H1 (cell line): ENCODE data around the gene UTP14A.

Experiments used
- CTCF ChIP-seq, 3 experiments: IDR thresholded peaks; 1 replicate in 2 of 3; 2 replicates in 1 of 3; pipeline versions ENCODE4 v1.5.1 to v1.6.1; 2011; ENCODE audit warnings: low read length in 3 of 3, mild to moderate bottlenecking in 3 of 3, inconsistent platforms in 2 of 3, low read depth in 1 of 3, moderate library complexity in 1 of 3; ENCODE audit not compliant: insufficient read depth in 1 of 3; ENCODE audit errors: control extremely low read depth in 1 of 3
- POLR2AphosphoS5 ChIP-seq: IDR thresholded peaks from 2 replicates; pipeline ENCODE4 v1.6.1; 2011; ENCODE audit warnings: low read depth, low read length
- TAF1 ChIP-seq: IDR thresholded peaks from 2 replicates; pipeline ENCODE4 v1.6.1; 2011; ENCODE audit warnings: mild to moderate bottlenecking, low read depth, low read length

GRCh38 chrX:129932821-129933321 lies 26.9 kb downstream of the UTP14A start:
- TF ChIP-seq POLR2AphosphoS5 (no peak), CTCF (IDR thresholded peaks at IDR 0.05; ENCODE audit: control extremely low read depth in 1 of 3, insufficient read depth in 1 of 3, low read depth in 1 of 3, low read length in 3 of 3) (no peak), TAF1 (no peak)
